MCF 10A (cell line): ENCODE data around the gene SGK1. TPM values are rescaled to one million over a fixed set of nuclear protein-coding genes. Genes with fewer than 3 reads are reported as not detected.

Source experiments
- BruUV-seq: library from RNA; stranded (reverse); fragments of 400-500 nt; replicated peaks from 2 replicates; lab custom pipeline; 2021; lab: Mats Ljungman, UMichigan
- CTCF ChIA-PET: fragments of 300-600 bp; sonication (Branson Sonifier 250); formaldehyde crosslinking; extraction: SDS; loops from one replicate; lab custom pipeline; 2021; ENCODE audit warnings: antibody characterized with exemption, inconsistent platforms; lab: Yijun Ruan, JAX
- POLR2A ChIA-PET: fragments of 300-600, 350-650 bp; sonication (Branson Sonifier 250); formaldehyde crosslinking; extraction: SDS; loops from one replicate; lab custom pipeline; 2020; ENCODE audit warnings: antibody characterized with exemption, inconsistent platforms; lab: Yijun Ruan, JAX
- DNase-seq: peaks from one replicate; pipeline ENCODE4 v3.0.0-alpha.2; 2018; ENCODE audit not compliant: unreplicated experiment
- H3K27ac Mint-ChIP-seq: one replicate; pipeline ENCODE4 v1.8.0; 2022; ENCODE audit warnings: mild to moderate bottlenecking, low read depth, mixed read lengths; ENCODE audit not compliant: unreplicated experiment
- H3K27me3 Mint-ChIP-seq: one replicate; pipeline ENCODE4 v1.8.0; 2022; ENCODE audit warnings: mixed read lengths; ENCODE audit not compliant: insufficient read depth, unreplicated experiment
- H3K36me3 Mint-ChIP-seq: one replicate; pipeline ENCODE4 v1.8.0; 2022; ENCODE audit warnings: mild to moderate bottlenecking, moderate library complexity, mixed read lengths; ENCODE audit not compliant: insufficient read depth, unreplicated experiment
- H3K4me1 Mint-ChIP-seq: one replicate; pipeline ENCODE4 v1.8.0; 2022; ENCODE audit warnings: mixed read lengths; ENCODE audit not compliant: insufficient read depth, unreplicated experiment
- H3K4me3 Mint-ChIP-seq: one replicate; pipeline ENCODE4 v1.8.0; 2022; ENCODE audit warnings: mild to moderate bottlenecking, moderate library complexity, mixed read lengths; ENCODE audit not compliant: unreplicated experiment
- H3K9me3 Mint-ChIP-seq: one replicate; pipeline ENCODE4 v1.8.0; 2022; ENCODE audit warnings: mixed read lengths; ENCODE audit not compliant: unreplicated experiment
- intact Hi-C: fragments of 100-400 bp; cut with micrococcal nuclease; formaldehyde crosslinking; loops from 2 replicates; pipeline ENCODE4 v1.14.1; 2022
- total RNA-seq: library from RNA; stranded (reverse); gene quantifications from 2 replicates; pipeline ENCODE4 v1.2.3, GENCODE V29; 2022
- TF ChIP-seq, protein P1 (sequence below): fragments of 200-600 bp; IDR thresholded peaks from one replicate; pipeline ENCODE4 v1.8.0; 2022; ENCODE audit warnings: antibody characterized with exemption, mild to moderate bottlenecking; ENCODE audit not compliant: unreplicated experiment

The SGK1 gene
- total RNA-seq, 1 experiment from 2014 or later, result 30.8 TPM

DNA sequence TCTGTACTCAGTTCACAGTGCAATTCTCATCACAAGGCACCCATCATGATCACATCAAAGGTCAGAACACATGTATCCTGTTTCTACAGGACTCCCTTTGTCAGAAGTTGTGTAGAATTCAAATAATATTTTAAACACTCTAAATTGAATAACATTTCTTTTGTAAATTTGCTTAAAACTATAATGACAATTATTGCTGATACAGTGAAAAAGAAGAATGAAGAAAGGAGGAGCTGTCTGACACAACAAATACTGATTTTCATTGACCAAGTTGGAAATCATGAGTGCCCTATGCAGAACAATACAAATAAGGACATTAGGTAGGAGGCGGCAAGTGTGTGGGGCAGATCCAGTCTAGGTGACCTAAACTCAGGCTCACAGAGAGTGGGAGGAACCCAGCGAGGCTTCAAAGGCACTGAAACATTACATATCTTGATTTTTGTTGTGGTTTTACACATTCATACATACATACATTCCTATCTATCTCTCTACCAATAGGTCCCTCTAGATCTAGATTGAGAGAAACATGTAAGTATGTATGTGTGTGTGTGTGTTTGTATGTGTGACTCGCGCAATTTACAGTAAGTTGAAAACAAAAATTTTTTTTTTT lies 186.3 kb downstream of the SGK1 start:
- DNase-seq, result no peak
- BruUV-seq, result no TSS peak
- intact Hi-C loops, result no loop called here
- CTCF ChIA-PET, result interaction anchor here (0.6 to 2.7 kb wide), 4 partner anchors 8 to 68 kb away, joined by 3 to 18 read pairs (median 4); no protein-coding TSS in a partner anchor
- POLR2A ChIA-PET, result no interaction called here
- no peak overlapping the region for H3K4me3 Mint-ChIP-seq
- no peaks in the 10 kb centered on the region for H3K27me3 Mint-ChIP-seq
- TF ChIP-seq, protein P1, sequence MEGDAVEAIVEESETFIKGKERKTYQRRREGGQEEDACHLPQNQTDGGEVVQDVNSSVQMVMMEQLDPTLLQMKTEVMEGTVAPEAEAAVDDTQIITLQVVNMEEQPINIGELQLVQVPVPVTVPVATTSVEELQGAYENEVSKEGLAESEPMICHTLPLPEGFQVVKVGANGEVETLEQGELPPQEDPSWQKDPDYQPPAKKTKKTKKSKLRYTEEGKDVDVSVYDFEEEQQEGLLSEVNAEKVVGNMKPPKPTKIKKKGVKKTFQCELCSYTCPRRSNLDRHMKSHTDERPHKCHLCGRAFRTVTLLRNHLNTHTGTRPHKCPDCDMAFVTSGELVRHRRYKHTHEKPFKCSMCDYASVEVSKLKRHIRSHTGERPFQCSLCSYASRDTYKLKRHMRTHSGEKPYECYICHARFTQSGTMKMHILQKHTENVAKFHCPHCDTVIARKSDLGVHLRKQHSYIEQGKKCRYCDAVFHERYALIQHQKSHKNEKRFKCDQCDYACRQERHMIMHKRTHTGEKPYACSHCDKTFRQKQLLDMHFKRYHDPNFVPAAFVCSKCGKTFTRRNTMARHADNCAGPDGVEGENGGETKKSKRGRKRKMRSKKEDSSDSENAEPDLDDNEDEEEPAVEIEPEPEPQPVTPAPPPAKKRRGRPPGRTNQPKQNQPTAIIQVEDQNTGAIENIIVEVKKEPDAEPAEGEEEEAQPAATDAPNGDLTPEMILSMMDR, result no peak
- H3K4me1 Mint-ChIP-seq, result no peaks in the 10 kb centered on the region
- no peaks in the 10 kb centered on the region for H3K36me3 Mint-ChIP-seq
- peaks cover 9% of the 10 kb centered on the region for H3K9me3 Mint-ChIP-seq
- no peak overlapping the region for H3K27ac Mint-ChIP-seq

DNA sequence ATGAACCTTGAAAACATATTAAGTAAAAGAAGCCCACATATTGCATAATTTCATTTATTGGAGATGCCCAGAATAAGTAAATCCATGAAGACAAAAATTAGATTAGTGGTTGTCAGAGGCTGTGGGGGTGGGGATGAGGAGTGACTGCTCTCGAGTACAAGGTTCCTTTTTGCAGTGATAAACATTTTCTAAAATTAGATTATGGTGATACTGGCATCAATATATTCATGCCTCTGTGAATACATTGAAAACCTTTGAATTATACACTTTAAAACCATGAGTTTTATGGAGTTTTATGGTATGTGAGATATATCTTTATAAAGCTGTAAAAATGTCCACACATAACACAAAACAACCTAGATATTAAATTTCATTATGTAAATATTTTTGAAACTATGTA lies 189.8 kb downstream of the SGK1 start:
- no peak overlapping the region for H3K27ac Mint-ChIP-seq
- H3K4me3 Mint-ChIP-seq, result no peak overlapping the region
- no peaks in the 10 kb centered on the region for H3K36me3 Mint-ChIP-seq
- peaks cover 9% of the 10 kb centered on the region for H3K9me3 Mint-ChIP-seq
- no peak for DNase-seq
- no peaks in the 10 kb centered on the region for H3K4me1 Mint-ChIP-seq
- TF ChIP-seq, protein P1, result no peak
- ChIA-PET CTCF (interaction anchor here (1.0 kb wide), 2 partner anchors 17 to 812 kb away, joined by 3 to 6 read pairs; no protein-coding TSS in a partner anchor), POLR2A (interaction anchor here (0.7 kb wide), 1 partner anchor 858 kb away, joined by 4 read pairs; no protein-coding TSS in a partner anchor)
- no peaks in the 10 kb centered on the region for H3K27me3 Mint-ChIP-seq
- intact Hi-C loops, result no loop called here
- no TSS peak for BruUV-seq

DNA sequence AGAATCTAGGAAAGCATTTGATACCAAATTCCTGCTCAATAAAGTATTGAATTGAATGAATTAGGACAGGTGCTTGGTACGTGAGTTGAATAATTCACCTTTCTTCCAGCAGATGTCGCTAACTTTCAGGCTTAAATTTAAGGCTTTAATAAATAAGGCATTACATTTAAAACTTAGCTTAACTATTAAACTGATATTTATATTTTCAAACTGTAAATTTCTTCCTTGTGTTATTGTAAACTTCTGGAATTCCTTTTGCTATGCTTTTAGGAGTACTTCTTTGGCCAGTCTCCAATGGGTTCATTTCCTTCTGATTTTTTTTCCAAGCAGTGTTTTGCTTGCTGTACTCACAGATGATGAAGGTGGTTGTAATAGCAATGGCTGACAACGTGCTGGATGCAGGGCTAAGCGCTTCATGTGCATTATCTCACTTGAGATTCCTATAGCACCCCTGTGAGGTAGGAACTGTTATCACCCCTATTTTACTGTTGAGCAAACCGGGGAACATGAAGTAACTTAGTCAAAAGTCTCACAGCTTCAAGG lies 194.2 kb downstream of the SGK1 start:
- Mint-ChIP-seq H3K9me3 (no peaks in the 10 kb centered on the region), H3K27ac (no peak overlapping the region), H3K27me3 (no peaks in the 10 kb centered on the region), H3K4me1 (peaks cover 5% of the 10 kb centered on the region), H3K4me3 (no peak overlapping the region), H3K36me3 (no peaks in the 10 kb centered on the region)
- DNase-seq, result peak; percentile 75
- ChIA-PET POLR2A (interaction anchor here (0.7 to 2.0 kb wide), 13 partner anchors 9 to 817 kb away, joined by 3 to 8 read pairs (median 4); no protein-coding TSS in a partner anchor), CTCF (interaction anchor here (0.6 to 5.7 kb wide), 64 partner anchors 8 to 1906 kb away, joined by 3 to 98 read pairs (median 4); no protein-coding TSS in a partner anchor)
- TF ChIP-seq, protein P1, result peak; percentile 35
- BruUV-seq, result no TSS peak
- intact Hi-C loops, result loop anchor here (2.0 kb wide), 1 partner anchor 13 kb away; no protein-coding TSS in a partner anchor

DNA sequence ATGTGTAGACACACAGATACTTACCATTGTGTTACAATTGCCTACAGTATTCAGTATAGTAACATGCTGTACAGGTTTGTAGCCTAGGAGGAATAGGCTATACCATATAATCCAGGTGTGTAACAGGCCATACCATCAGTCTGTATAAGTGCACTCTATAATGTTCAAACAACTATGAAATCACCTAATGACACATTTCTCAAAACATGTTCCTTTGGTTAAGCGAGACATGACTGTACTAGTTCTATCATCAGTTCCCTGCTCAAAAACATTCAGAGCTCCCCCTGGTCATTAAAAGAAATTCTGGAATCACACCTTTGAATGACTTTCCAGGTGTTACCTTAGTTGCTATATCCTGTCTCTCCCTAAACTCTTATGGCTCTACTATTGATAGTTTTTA lies 195.1 kb downstream of the SGK1 start:
- intact Hi-C loops, result no loop called here
- H3K27ac Mint-ChIP-seq, result no peak overlapping the region
- no TSS peak for BruUV-seq
- no peaks in the 10 kb centered on the region for H3K27me3 Mint-ChIP-seq
- no peak for DNase-seq
- TF ChIP-seq, protein P1, result no peak
- no peak overlapping the region for H3K4me3 Mint-ChIP-seq
- peaks cover 5% of the 10 kb centered on the region for H3K4me1 Mint-ChIP-seq
- no peaks in the 10 kb centered on the region for H3K9me3 Mint-ChIP-seq
- CTCF ChIA-PET, result interaction anchor here (0.6 to 5.7 kb wide), 44 partner anchors 10 to 877 kb away, joined by 3 to 98 read pairs (median 4); no protein-coding TSS in a partner anchor
- no peaks in the 10 kb centered on the region for H3K36me3 Mint-ChIP-seq
- POLR2A ChIA-PET, result interaction anchor here (1.0 to 1.8 kb wide), 8 partner anchors 11 to 760 kb away, joined by 3 to 6 read pairs (median 4); no protein-coding TSS in a partner anchor
